ENCODE data around the gene ABCA12.

- TF ChIP-seq GABPA (IDR thresholded peaks at IDR 0.05; ENCODE audit: low read depth), result no peak
- TF ChIP-seq POLR2AphosphoS5 (IDR thresholded peaks at IDR 0.05; ENCODE audit: low read depth), result no peak
- TF ChIP-seq CTCF (IDR thresholded peaks at IDR 0.05; ENCODE audit: insufficient read depth, low read length), result no peak
- no peak for TF ChIP-seq REST (IDR thresholded peaks at IDR 0.05; ENCODE audit: insufficient replicate concordance, low read depth)
Observed at GRCh38 chr2:215052810-215053209, 85.6 kb downstream of the ABCA12 start.
